Heart right ventricle (tissue), 16 donors: ENCODE measurements around the gene CCDC9B. TPM values are rescaled to one million over a fixed set of nuclear protein-coding genes. Genes with fewer than 3 reads are reported as not detected.

Experiments used
- ATAC-seq, 8 donors: fragments of 200-7000 bp; cut with Tn5 transposase; one replicate each; pipeline ENCODE4 v1.9.1; 2020; ENCODE audit warnings: mild to moderate bottlenecking in 8 of 8, moderate library complexity in 8 of 8, moderate number of reproducible peaks in 1 of 8
- DNase-seq, 2 donors: peaks; one replicate each; pipeline ENCODE4 v3.0.0-alpha.2; 2020
- H3K27ac ChIP-seq, 10 donors: fragments of 200-600 bp; sonication (generic) in 2 of 10; one replicate each; pipeline versions ENCODE4 v1.5.0 to v1.8.0; 2020 to 2022; ENCODE audit warnings: mild to moderate bottlenecking in 3 of 10
- H3K27me3 ChIP-seq, 7 donors: fragments of 200-600 bp; one replicate each; pipeline ENCODE4 v1.8.0; 2021 to 2022; ENCODE audit warnings: mild to moderate bottlenecking in 2 of 7
- H3K36me3 ChIP-seq, 9 donors: fragments of 200-600 bp; sonication (generic) in 1 of 9; one replicate each; pipeline versions ENCODE4 v1.5.0 to v1.8.0; 2020 to 2022; ENCODE audit warnings: mild to moderate bottlenecking in 2 of 9
- H3K4me1 ChIP-seq, 9 donors: fragments of 200-600 bp; sonication (generic) in 1 of 9; one replicate each; pipeline versions ENCODE4 v1.5.0 to v1.8.0; 2020 to 2022; ENCODE audit warnings: mild to moderate bottlenecking in 4 of 9
- H3K4me3 ChIP-seq, 10 donors: fragments of 200-600 bp; sonication (generic) in 2 of 10; one replicate each; pipeline versions ENCODE4 v1.5.0 to v1.8.0; 2020 to 2022; ENCODE audit warnings: mild to moderate bottlenecking in 7 of 10, moderate library complexity in 2 of 10
- H3K9me3 ChIP-seq, 11 donors: fragments of 200-600 bp in 10 of 11; sonication (generic) in 2 of 11; one replicate each; pipeline versions ENCODE4 v1.5.0 to v1.8.0; 2013 to 2022; ENCODE audit warnings: mild to moderate bottlenecking in 2 of 11, control low read depth in 1 of 11, moderate library complexity in 1 of 11
- WGBS, 2 donors: extraction: QIAGEN DNeasy Blood & Tissue Kit; methylation state at CpG; one replicate each; pipeline ENCODE4 v1.1.7; 2013; ENCODE audit warnings: inconsistent platforms in 1 of 2; 5-methylcytosine and 5-hydroxymethylcytosine counted together
- intact Hi-C, 10 donors: fragments of 100-400 bp; cut with DNase I; formaldehyde crosslinking; loops; one replicate each; pipeline versions ENCODE4 v1.11.1 to v1.14.2; 2022
- polyA plus RNA-seq, 2 donors: library from polyadenylated mRNA; stranded (reverse); fragments of 200-250 nt; gene quantifications; one replicate each; pipeline ENCODE4 v1.2.3, GENCODE V29; 2013
- total RNA-seq, 10 donors: library from RNA; stranded (reverse); fragmentation: NEBNext Ultra II Directional in 3 of 10; extraction: Animal tissue kit (Norgen Biotek cat#: 25700) in 3 of 10; gene quantifications; one replicate each; pipeline versions ENCODE4 v1.2.1 to v1.2.4, GENCODE V29; 2021 to 2023
- TF ChIP-seq, protein P1 (sequence below), 9 donors: fragments of 200-600 bp; sonication (generic) in 2 of 9; IDR thresholded peaks; one replicate each; pipeline versions ENCODE4 v1.5.0 to v1.8.0; 2021 to 2022; ENCODE audit warnings: antibody characterized with exemption in 9 of 9, mild to moderate bottlenecking in 5 of 9, moderate library complexity in 1 of 9
- donor health status: Arrhythmogenic right ventricular cardiomyopathy.
- donor health status: ischemic (EF 13 %, LVEDD 7.1; RV severe dilation, severe dysfunction).
- donor health status: healthy with polysubstance abuse.
- donor health status: DM: no; HTN: yes; CAD: no.
- donor health status: DM: no; HTN: no; CAD: no.
- donor health status: ischemic (EF 25% LVEDD 6.9; RV normal size, moderate dysfunction).
- donor health status: ischemic (EF 25% LVEDD 5.7; RV mildly dilated, moderate dysfunction).
- donor health status: healthy.
- donor health status: DM: yes; HTN: yes; CAD: no.
- donor health status: Ischemic cardiomyopathy.
- donor health status: ischemic (EF 35%, LVEDD 5.7; RV mildly dilated, moderate dysfunction).
- donor health status: nonischemic (EF 11% LVEDD 7.7; RV severe dilation, severe dysfunction).
- donor health status: DM: yes; HTN: yes; CAD: no.
- donor health status: PGD.
- donor health status: ischemic (EF 29% LVEDD 5.4; RV normal size, mild dysfunction).
- donor health status: nonischemic (EF 23%, LVEDD 6.1; RV moderate dilation, normal function).

The CCDC9B gene
- total and polyA plus RNA-seq, 12 donors, result 13.0 to 190 (median 144) TPM

GRCh38 chr15:40328176-40328575, 12.6 kb downstream of the CCDC9B start:
- WGBS, 2 donors, result 39 to 40% methylated on average over 3 of the region's 3 CpGs
- peak overlapping the region in 4 of 10 donors; percentile 4 to 91 (median 60) for H3K27ac ChIP-seq
- peaks cover 2 to 88% (median 68%) of the 10 kb centered on the region in 9 donors for H3K4me1 ChIP-seq
- TF ChIP-seq, protein P1, sequence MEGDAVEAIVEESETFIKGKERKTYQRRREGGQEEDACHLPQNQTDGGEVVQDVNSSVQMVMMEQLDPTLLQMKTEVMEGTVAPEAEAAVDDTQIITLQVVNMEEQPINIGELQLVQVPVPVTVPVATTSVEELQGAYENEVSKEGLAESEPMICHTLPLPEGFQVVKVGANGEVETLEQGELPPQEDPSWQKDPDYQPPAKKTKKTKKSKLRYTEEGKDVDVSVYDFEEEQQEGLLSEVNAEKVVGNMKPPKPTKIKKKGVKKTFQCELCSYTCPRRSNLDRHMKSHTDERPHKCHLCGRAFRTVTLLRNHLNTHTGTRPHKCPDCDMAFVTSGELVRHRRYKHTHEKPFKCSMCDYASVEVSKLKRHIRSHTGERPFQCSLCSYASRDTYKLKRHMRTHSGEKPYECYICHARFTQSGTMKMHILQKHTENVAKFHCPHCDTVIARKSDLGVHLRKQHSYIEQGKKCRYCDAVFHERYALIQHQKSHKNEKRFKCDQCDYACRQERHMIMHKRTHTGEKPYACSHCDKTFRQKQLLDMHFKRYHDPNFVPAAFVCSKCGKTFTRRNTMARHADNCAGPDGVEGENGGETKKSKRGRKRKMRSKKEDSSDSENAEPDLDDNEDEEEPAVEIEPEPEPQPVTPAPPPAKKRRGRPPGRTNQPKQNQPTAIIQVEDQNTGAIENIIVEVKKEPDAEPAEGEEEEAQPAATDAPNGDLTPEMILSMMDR (IDR thresholded peaks at IDR 0.05), result no peak
- no peak for DNase-seq
- intact Hi-C loops, result loop anchor here in 1 of 10 donors (10.0 kb wide), 1 partner anchor 47 kb away; no protein-coding TSS in a partner anchor
- ATAC-seq, result no peak
- peaks cover 0 to 12% (median 0%) of the 10 kb centered on the region in 9 donors for H3K36me3 ChIP-seq
- no peaks in the 10 kb centered on the region for H3K9me3 ChIP-seq
- no peaks in the 10 kb centered on the region for H3K27me3 ChIP-seq
- H3K4me3 ChIP-seq, result no peak overlapping the region

- H3K27ac ChIP-seq, result peak overlapping the region in 3 of 10 donors; percentile 21 to 76 (median 44)
- intact Hi-C loops, result loop anchor here in 1 of 10 donors (10.0 kb wide), 1 partner anchor 47 kb away; no protein-coding TSS in a partner anchor
- DNase-seq, result no peak
- H3K4me3 ChIP-seq, result no peak overlapping the region
- peaks cover 7 to 87% (median 71%) of the 10 kb centered on the region in 9 donors for H3K4me1 ChIP-seq
- no peaks in the 10 kb centered on the region for H3K9me3 ChIP-seq
- TF ChIP-seq, protein P1 (IDR thresholded peaks at IDR 0.05), result no peak
- WGBS, 2 donors, result 42 to 54% methylated on average over 6 of the region's 6 CpGs
- peaks cover 0 to 12% (median 0%) of the 10 kb centered on the region in 9 donors for H3K36me3 ChIP-seq
- H3K27me3 ChIP-seq, result no peaks in the 10 kb centered on the region
- ATAC-seq, result no peak
These were observed 13.3 kb downstream of the CCDC9B start for GRCh38 chr15:40327457-40327856.

- H3K9me3 ChIP-seq, result no peaks in the 10 kb centered on the region
- H3K4me1 ChIP-seq, result peaks cover 7 to 75% (median 63%) of the 10 kb centered on the region in 9 donors
- ATAC-seq, result no peak
- H3K27ac ChIP-seq, result peak overlapping the region; percentile 0 to 94 (median 88)
- H3K27me3 ChIP-seq, result no peaks in the 10 kb centered on the region
- DNase-seq, result no peak
- intact Hi-C loops, result loop anchor here in 2 of 10 donors (1.0 to 10.0 kb wide), 2 partner anchors 15 to 49 kb away; partner anchors contain the start of gene CCDC9B (in 1 of the 2)
- TF ChIP-seq, protein P1 (IDR thresholded peaks at IDR 0.05), result no peak
- WGBS, 2 donors, result 65 to 66% methylated on average over 2 of the region's 2 CpGs
- peaks cover 0 to 12% (median 0%) of the 10 kb centered on the region in 9 donors for H3K36me3 ChIP-seq
- H3K4me3 ChIP-seq, result peak overlapping the region in 8 of 10 donors; percentile 78 to 88 (median 82)
These were observed 15.0 kb downstream of the CCDC9B start for GRCh38 chr15:40325700-40326099.

DNA sequence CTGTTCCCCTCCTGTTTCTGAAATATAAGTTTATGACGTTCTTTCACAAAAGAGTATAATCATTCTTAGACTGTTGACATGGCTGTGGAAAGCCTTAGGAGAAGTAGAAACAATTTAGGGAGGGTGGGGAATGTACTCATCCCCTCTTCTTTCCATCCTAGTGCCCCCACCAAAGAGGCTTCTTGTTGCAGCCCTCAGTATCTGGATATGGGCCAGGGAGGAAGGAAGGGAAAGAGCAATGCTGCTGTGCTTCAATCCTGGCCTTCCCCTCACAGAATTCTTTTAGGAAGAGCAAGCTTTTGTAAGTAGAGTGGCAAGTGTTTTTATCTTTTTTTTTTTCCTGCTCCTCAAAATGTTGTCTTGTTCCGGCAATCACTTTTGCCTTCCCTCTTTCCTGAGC, 15.6 kb downstream of the CCDC9B start:
- peak overlapping the region; percentile 78 to 94 (median 90) for H3K27ac ChIP-seq
- H3K9me3 ChIP-seq, result no peaks in the 10 kb centered on the region
- 34 to 39% methylated on average over 2 of the region's 2 CpGs for WGBS, 2 donors
- H3K27me3 ChIP-seq, result no peaks in the 10 kb centered on the region
- intact Hi-C loops, result loop anchor here in 2 of 10 donors (1.0 to 10.0 kb wide), 2 partner anchors 15 to 50 kb away; partner anchors contain the start of gene CCDC9B (in 1 of the 2)
- H3K4me1 ChIP-seq, result peaks cover 7 to 72% (median 58%) of the 10 kb centered on the region in 9 donors
- TF ChIP-seq, protein P1 (IDR thresholded peaks at IDR 0.05), result no peak
- H3K4me3 ChIP-seq, result peak overlapping the region; percentile 63 to 93 (median 82)
- H3K36me3 ChIP-seq, result peaks cover 0 to 12% (median 0%) of the 10 kb centered on the region in 9 donors
- ATAC-seq, result no peak
- no peak for DNase-seq
